BJ (cell line): ENCODE data around the gene TPD52L1. TPM values are rescaled to one million over a fixed set of nuclear protein-coding genes. Genes with fewer than 3 reads are reported as not detected.

Experiments
- CTCF ChIA-PET: fragments of 350-600 bp; formaldehyde crosslinking; extraction: SDS; loops from one replicate; lab custom pipeline; 2021; ENCODE audit warnings: antibody characterized with exemption, inconsistent platforms; lab: Yijun Ruan, JAX
- POLR2A ChIA-PET: fragments of 300-600 bp; sonication (Branson Sonifier 250); formaldehyde crosslinking; extraction: SDS; loops from one replicate; lab custom pipeline; 2021; ENCODE audit warnings: antibody characterized with exemption; lab: Charles Lee
- DNase-seq: peaks from one replicate; pipeline ENCODE4 v3.0.0-alpha.2; 2011; ENCODE audit warnings: low read depth
- H3K27me3 ChIP-seq: 2 replicates; pipeline ENCODE4 v1.6.0; 2011; ENCODE audit warnings: low read length; ENCODE audit not compliant: control insufficient read depth, insufficient read depth
- H3K36me3 ChIP-seq: 2 replicates; pipeline ENCODE4 v1.5.1; 2011; ENCODE audit warnings: low read length; ENCODE audit not compliant: control insufficient read depth, insufficient read depth
- H3K4me3 ChIP-seq: 2 replicates; pipeline ENCODE4 v1.5.1; 2011; ENCODE audit warnings: low read depth, mild to moderate bottlenecking, control low read depth, low read length
- CTCF ChIP-seq: IDR thresholded peaks from 2 replicates; pipeline ENCODE4 v1.5.1; 2011; ENCODE audit warnings: low read depth, mild to moderate bottlenecking, control low read depth, inconsistent platforms, low read length, moderate library complexity; ENCODE audit not compliant: insufficient read depth
- polyA plus RNA-seq: library from polyadenylated mRNA; depleted of rRNA; stranded (reverse); fragments of >200 nt; gene quantifications from 2 replicates; pipeline ENCODE4 v1.2.3, GENCODE V29; 2011

The TPD52L1 gene
- polyA plus RNA-seq, 1 experiment, result 163 TPM

- no peak for DNase-seq
- no peaks in the 10 kb centered on the region for H3K27me3 ChIP-seq
- H3K4me3 ChIP-seq, result no peak overlapping the region
- ChIA-PET CTCF (interaction anchor here (0.6 to 6.1 kb wide), 5 partner anchors 10 to 803 kb away, joined by 3 to 50 read pairs (median 3); partner anchors contain the start of gene TPD52L1), POLR2A (no interaction called here)
- TF ChIP-seq CTCF, result no peak
- H3K36me3 ChIP-seq, result no peaks in the 10 kb centered on the region
Measured at GRCh38 chr6:125164696-125165095, 11.1 kb downstream of the TPD52L1 start.

- no peaks in the 10 kb centered on the region for H3K27me3 ChIP-seq
- TF ChIP-seq CTCF, result no peak
- no peaks in the 10 kb centered on the region for H3K36me3 ChIP-seq
- DNase-seq, result no peak
- CTCF ChIA-PET, result interaction anchor here (1.2 to 6.1 kb wide), 3 partner anchors 10 to 27 kb away, joined by 3 to 50 read pairs (median 5); partner anchors contain the start of gene TPD52L1
- no peak overlapping the region for H3K4me3 ChIP-seq
- POLR2A ChIA-PET, result no interaction called here
Measured at GRCh38 chr6:125165256-125165655, 11.7 kb downstream of the TPD52L1 start.

- POLR2A ChIA-PET, result no interaction called here
Measured at GRCh38 chr6:125165776-125166175, 12.2 kb downstream of the TPD52L1 start.

GRCh38 chr6:125166711-125167110, 13.1 kb downstream of the TPD52L1 start:
- Histone ChIP-seq H3K27me3 (no peaks in the 10 kb centered on the region), H3K36me3 (no peaks in the 10 kb centered on the region), H3K4me3 (no peak overlapping the region)
- ChIA-PET CTCF (interaction anchor here (0.6 to 6.1 kb wide), 3 partner anchors 8 to 21 kb away, joined by 3 to 50 read pairs (median 4); partner anchors contain the start of gene TPD52L1), POLR2A (no interaction called here)
- no peak for DNase-seq
- no peak for TF ChIP-seq CTCF

More at GRCh38 chr6:125165776-125166175, 12.2 kb downstream of the TPD52L1 start:
- no peak for TF ChIP-seq CTCF
- Histone ChIP-seq H3K4me3 (no peak overlapping the region), H3K36me3 (no peaks in the 10 kb centered on the region), H3K27me3 (no peaks in the 10 kb centered on the region)
- CTCF ChIA-PET, result interaction anchor here (1.2 to 6.1 kb wide), 4 partner anchors 9 to 26 kb away, joined by 3 to 50 read pairs (median 4); partner anchors contain the start of gene TPD52L1
- no peak for DNase-seq

GRCh38 chr6:125167579-125167978, 14.0 kb downstream of the TPD52L1 start:
- TF ChIP-seq CTCF, result no peak
- DNase-seq, result no peak
- H3K4me3 ChIP-seq, result no peak overlapping the region
- H3K36me3 ChIP-seq, result no peaks in the 10 kb centered on the region
- H3K27me3 ChIP-seq, result no peaks in the 10 kb centered on the region
- POLR2A ChIA-PET, result no interaction called here
- CTCF ChIA-PET, result interaction anchor here (6.1 kb wide), 1 partner anchor 16 kb away, joined by 50 read pairs; the partner anchor contains the start of gene TPD52L1
